MV-4-11 (cell line): Measurements from ENCODE around the gene LMX1B.
"Not testable (repeated sequence)": the region's sequence is repeated elsewhere in the genome, so short reads cannot be mapped to it uniquely, and the experiment has no call there.

Experiments used
- DNase-seq: peaks from one replicate; lab custom pipeline; 2025; lab: John Stamatoyannopoulos, UW

LMX1B gene

DNA sequence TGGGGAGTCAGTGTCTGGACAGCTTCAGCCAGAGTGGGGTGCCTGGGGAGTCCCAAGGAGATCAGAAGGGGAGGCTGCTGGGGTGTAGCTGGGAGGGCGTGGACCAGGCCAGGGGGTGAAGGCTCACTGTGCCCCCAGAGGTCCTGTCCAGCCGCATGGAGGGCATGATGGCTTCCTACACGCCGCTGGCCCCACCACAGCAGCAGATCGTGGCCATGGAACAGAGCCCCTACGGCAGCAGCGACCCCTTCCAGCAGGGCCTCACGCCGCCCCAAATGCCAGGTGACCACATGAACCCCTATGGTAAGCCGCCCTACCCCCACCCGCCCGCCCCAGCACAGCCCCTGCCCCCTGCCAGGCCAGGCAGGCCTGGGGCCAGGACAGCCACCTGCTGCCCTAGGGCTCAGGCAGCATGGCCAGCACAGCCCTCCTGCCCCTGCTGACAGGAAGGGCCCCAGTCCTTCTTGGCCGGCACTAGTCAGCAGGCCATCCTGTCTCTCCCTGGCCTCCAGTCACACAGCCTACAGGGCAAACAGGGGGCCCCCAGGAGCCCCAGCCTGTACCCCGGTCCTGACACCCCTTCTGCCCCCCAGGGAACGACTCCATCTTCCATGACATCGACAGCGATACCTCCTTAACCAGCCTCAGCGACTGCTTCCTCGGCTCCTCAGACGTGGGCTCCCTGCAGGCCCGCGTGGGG lies 82.1 kb downstream of the LMX1B start:
- DNase-seq = no peak

DNA sequence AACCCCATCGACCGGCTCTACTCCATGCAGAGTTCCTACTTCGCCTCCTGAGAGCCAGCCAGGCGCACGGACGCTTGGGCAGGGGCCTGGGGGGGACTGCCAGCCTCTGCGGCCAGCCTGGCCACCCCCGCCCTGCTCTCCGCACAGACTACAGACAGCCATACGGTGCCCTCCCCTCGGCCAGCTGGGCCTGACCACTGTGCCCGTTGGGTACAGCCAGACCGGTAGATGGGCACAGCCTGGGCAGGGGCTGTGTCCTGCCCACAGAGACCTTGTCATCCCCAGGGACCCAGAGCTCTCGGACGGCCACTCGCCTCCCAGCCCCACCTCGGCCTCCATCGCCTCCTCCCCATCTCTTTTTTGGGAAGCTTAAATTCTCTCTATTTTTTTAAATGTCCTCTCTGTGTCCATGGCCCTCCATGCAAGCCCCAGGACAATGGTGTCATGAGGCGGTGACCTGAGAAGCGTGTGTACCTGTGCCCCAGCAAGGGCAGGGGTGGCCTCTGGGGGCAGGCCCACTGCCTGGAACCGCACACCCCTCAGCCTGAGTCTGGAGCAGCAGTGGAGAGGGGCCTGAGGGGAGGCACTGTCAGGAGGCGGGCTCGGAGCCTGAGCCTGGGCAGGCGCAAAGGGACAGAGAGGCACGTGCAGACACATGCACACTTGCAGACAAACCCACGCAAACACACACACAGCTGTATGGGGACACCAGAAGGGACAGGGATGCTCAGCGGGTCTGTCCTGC lies 82.8 kb downstream of the LMX1B start:
- no peak for DNase-seq

DNA sequence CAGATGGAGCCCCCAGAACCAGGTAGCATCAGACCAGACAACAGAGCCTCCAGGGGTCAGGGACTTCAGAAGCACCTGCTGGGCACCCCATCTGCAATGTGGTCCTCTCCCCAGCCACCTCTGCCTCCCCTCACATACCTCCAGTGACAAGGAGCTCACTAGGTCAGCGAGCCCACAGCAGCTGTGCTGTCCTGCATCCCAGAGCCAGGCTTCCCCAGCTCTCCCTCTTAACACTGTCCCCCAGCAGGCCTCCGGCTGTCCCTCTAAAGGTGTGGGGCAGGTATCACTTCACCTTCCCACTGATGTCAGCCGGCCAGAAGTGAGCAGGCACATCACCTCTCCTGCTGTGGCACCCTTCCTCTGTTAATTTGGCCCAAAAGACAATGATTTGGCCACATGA lies 83.6 kb downstream of the LMX1B start:
- no peak for DNase-seq

DNA sequence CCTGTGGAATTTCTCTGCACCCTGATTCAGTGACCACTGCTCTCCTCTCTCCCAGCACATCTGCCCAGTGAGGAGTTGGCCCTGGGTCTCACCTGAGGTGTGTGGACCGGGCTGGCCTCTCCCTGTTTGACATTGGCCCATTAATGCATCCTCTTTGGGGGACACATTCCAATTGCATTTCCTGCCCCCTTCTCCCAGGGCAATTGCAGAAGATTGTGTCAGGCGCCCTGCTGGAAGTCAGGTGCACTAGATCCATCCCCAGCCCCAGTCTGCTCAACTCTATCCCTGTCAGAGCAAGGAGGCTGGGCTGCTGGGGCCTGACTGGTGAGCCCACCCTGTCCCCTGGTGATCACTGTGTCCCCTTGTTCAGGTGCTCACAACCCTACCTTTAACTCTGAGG lies 84.5 kb downstream of the LMX1B start:
- no peak for DNase-seq

DNA sequence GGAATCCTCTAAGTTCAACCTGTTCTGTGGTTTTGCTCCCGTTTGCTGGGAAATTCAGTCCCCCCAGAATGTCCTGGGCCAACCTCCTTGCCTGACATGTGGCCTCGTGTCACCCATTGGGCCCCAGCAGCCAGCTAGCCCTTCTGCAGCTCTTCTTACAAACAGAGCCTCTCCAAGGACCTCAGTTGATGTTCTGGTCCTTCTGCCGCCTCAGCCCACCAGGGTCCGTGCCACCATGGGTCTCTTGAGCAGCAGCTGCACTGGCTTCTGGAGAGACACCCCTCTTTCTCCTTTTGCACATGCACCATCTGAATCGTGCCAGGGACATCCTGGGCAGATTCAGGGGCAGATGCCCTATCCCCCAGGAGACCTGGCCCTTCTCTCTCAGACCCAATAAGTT lies 85.0 kb downstream of the LMX1B start:
- no peak for DNase-seq

DNA sequence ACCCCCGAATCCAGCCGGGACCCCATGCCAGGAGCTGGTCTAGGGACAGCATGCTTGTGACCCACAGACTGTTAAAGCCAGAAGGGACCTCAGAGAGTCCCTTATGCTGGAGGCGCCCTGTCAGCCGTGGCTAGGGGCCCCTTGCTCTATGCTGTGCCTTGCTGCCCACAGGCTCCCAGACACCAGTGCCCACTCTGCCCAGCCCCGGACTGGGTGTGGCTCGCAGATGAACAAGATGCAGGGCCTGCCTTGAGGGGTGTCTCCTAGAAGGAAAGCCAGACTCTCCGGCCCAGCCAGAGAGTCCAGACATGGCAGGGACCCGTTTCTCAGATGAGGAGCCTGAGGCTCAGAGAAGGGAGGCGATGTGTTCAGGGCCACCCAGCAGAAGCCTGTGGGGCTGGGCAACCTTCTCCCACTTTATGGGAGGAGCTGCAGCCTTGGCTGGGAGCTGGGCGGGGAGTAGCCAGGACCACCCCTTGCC lies 85.7 kb downstream of the LMX1B start:
- no peak for DNase-seq

DNA sequence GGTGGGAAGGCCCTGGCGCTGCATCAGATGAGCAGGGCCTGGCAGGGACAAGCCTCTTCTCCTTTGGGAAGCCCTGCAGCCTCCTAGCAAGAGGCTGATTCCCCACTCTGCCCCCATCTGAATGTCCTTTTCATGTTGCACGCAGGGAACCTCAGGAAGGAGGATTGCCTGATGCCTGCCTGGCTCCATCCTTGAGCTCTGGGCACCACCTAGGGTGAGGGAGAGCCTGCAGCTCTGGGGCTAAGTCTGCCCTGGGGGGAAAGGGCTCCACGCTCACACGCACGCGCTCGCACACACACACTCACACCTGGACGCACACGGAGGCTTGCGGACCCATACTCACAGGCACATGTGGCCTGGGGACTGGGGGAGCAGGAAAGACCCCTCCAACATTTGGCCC lies 86.6 kb downstream of the LMX1B start:
- DNase-seq = no peak

DNA sequence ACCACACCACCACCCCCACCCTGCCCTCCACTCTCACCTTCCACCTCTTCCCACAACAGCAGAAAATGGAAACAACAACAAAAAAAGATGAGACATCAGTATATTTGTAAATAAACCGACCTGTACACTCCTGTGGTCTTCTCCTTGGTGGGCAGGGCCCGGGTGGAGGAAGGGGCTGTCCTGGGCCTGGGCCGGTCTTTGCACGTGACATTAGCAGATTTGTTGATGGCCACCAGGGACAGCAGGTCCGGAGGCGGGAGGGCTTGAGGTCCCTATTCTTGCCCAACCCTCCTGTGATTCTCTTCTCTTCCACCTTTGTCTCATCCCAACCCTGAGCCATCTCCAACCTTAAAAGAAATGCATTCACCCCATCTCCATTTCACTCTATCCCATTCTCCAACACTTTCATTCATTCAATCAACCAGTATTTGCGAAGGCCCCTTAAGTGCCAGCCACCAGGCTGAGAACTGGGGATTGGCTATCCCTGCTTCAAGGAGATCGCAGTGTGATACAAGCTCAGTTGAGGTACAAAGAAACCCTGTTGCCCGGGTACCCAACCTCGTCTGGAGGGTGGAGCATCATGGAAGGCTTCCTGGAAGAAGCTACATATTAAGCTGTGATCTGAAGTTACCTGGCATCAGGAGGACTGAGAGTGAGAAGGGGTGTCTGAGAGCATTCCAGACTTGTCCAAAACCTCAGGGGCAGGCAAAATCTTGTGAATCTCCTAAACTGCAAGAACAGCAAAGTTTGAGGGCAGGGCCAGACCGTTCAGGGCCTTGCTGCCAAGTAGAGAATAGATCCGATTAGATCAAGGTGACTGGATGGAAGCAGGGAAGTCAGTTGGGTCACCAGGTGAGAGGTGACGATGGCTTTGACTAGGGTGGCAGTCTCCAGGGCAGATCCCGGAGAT lies 87.4 kb downstream of the LMX1B start:
- DNase-seq = no peak

DNA sequence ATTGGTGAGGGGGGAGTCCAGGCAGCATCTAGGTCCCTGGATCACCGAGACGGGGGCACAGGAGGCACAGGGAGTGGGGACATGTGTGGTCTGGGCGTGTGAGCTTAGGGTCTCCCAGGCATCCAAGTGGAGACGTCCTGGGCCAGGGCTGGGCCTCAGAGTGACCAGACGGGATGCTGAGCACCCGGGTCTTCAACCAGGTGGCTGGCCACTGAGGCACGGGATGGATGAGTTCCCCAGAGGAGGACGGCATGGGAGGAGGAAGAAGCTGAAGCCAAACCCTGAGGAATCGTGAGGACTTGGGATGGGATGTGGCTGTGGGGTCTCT lies 88.0 kb downstream of the LMX1B start:
- DNase-seq = no peak

DNA sequence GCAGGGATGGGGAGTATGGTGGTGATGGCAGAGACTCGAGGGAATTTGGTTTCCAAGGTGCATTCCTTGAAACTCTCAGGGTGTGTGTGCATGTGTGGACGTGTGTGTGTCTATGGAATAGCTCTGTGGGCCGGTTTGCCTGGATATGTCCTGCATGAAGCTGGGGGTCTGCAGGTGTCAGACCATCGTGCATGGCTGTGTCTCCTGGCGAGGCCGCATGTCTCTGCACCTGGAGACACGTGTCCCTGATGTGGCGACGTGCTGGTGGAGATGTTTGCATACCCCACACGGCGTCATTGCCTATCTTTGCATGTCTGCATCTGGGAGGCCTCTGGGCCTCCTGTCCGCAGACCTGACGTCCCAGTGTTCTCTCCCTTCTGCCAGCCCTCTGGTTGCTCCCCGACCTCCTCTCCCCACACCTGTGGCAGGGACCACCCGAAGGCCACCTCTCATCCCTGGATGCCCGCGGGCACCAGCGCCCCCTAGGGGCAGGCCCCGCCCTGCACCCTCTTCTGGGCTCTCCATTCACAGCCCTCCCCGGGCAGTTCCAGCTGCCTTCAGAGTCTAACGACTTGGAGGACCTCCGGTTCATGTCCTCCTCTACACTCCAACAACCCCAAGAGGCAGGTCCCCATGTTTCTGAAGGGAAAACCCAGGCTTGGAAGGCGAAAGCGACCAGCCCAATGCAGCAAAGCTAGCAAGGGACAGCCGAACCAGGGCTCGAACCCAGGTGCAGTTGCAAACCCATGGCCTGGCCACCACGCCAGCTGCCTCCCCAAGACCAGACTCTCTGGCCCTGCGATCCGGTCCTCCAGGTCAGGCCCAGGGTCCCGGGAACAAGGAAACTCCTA lies 88.6 kb downstream of the LMX1B start:
- DNase-seq = no peak

DNA sequence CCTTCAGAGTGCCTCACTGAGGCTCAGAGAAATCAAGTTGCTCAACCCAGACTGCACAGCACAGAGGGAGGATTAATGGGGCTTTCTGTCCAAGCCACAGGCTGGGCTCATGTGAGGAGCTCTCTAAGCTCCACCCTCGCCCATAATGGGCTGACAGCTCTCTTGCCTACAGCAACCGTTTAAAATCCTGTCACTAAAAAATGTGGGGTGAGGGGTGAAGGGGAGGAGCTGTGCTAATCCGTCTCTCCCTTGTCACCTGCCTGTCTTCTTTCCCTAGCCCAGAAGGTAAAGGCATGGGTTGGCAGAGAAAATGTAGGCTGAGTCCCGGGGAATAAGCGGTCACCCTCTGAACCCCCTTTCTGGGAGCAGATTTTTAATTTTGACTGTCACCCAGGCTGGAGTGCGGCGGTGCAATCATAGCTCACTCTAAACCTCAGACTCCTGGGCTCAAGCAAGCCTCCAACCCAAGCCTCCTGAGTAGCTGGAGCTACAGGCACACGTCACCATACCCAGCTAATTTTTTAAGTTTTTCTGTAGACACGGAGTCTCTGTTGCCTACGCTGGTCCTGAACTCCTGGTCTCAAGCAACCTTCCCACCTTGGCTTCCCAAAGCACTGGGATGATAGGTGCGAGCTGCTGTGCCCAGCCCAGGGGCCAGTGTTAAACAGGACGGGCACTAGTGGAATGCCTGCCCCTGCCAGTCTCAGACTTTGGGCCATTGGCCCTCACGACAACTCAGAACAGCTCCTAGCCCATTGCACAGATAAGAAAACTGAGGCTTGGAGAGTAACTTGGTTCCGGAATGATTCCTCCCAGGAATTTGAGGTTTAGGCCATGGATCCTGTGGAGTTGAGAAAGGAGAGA lies 89.5 kb downstream of the LMX1B start:
- DNase-seq = peak; percentile 68

DNA sequence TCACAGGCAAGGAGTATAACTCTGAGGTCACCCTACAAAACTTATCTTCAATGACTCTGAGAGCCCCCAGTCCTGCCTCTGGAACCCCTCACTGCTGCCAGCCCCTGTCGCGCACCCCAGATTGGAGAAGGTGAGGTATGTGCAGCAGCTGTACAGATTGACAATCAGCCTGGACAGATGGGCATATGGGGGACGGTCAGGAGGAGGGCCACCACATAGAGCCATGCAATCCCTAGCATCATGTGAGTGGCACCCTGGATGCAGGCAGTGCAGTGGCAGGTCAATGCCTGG lies 90.1 kb downstream of the LMX1B start:
- DNase-seq = no peak

DNA sequence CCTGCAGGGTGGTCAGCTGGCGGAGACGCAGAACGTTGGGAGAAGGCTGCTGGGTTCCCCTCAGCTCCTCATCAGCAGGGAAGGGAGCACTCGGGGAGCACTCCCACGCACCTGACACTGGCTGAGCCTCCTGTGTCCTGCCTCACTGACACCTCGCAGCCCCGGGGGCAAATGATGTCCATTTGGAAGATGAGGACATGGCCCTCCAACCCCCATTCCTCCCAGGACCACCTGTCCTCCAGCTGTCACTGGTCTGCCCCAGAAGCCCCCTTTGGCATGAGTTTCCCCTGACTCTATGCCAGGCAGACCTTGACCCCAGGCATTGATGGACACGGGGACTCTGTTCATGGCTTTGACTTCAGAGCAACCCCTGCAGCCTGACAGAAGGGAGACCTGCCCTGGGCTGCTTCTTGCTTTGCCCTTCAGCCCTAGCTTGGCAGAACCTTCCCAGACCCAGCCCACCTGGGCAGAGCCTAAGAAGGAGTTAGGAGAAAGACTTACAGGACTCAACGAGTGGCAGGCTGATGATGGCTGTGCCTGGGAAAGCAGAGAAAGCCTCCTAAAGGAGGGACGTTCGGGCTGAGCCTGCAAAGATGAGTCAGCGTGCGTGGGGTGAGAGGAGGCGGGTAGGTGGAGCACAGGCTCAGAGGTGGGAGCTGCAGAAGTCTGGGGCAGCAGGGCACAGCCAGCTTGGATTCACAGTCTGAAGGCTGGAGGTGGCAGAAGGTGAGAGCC lies 90.6 kb downstream of the LMX1B start:
- DNase-seq = no peak

DNA sequence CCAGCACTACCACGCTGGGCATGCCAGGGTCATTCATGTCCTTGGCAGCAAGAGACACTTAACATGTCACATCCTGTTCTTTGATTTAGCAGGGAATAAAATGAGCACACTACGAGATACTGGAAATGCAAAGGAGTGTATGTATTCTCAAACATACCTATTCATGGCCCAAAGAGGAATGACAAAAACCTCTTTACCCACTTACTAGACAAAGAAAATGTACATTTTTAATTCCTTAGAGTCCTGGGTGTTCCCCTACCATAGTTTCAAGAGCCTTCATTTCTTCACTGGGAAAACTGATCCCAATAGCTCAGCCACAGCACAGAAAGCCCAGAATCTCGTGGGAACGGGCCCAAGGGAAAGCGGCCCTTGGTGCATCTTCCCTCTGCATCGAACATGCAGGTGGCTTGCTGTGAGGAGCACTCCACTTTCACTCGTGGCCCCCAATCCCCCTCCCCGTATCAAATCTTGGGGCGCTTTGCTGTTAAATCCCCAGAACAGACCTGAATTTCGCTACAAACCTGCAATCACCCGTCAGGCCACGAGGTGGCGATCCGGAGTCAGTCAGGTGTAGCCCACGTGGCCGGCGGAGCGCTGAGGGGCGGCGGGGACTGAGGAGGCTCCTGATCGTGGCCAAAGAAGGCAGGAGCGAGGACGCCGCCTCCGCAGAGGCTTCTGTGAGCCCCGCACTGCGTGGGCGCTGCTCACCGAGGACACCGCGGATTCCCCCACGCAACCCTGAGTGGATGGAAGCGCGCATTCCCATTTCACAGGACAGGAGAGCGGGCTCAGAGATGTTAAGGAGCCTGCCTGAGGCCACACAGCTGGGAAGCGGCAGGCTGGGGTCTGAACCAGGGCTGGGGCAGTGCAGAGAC lies 91.4 kb downstream of the LMX1B start:
- peak; percentile 31 for DNase-seq

DNA sequence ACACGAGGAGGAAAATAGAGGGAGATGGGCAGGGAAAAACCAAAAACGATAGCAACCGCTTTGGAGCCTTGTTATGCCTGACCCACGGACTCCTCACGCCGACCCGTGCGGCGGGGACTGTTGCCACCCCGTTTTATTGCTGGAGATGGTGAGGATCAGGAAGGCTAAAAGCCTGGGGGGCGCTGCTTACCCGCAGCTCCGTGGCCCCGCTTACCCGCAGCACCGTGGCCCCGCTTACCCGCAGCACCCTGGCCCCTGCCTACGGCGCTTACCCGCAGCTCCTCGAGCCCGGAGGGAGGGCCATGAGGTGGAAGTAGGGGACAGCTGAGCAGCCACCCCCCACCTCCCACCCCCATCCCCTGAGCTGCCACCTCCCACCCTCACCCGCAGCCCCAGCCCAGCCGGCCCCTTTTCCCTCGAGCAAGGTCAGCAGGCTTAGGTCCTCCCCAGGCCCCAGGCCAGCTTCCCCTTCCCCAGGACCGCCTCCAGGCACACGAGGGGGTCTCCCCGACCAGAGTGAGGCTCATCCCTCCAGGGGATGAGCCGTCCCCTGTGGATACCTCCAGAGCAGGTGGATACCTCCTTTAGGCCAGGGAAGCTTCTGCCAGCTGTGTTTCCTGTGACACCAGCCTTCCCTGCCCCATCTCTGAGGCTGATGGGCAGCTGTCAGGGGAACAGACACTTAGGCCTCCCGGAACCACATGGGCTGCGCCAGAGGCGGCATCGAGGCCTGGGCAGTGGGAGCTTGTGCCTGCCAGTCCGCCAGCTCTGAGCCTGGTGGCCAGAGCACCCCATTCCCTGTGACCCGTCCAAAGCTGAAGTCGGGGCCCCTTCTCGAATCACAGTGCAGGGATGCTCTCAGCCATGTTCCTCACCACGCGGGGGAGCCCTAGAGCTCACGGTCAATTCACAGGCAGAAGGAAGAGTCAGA lies 92.3 kb downstream of the LMX1B start:
- DNase-seq = peak; percentile 38

DNA sequence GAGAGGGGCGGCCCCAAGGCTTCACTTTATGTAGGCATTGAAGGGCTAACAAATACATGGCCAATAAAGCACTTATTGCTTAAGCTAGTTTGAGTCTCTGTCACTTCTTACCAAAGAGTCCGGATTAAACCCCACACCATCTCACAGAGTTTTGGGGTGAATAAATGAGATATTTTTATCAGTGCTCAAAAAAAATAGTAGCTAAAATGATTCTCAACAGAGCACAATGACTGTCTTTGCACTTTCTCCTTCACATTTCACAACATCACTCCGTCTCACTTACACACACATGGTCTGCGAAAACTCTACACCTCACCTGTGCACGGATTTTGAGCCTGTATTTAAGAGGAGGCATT lies 92.9 kb downstream of the LMX1B start:
- DNase-seq = no peak

DNA sequence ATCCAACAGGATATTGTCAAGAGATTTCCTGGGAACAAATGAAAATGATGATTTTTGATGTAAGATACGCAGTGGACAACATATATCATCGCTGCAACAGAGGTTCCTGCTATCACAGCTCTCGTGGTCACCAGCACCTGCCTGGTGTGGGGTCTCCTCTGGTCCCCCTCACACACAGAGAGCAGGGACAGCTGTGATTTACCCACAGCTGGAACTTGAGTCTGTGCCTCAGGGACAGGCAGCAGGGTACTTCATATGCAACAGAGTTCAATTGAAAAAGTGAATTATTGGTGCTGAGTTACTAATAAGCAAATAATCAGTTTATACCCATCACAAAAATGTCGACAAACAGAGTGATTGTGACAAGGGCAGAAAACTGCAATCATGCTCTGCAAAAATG lies 93.4 kb downstream of the LMX1B start:
- DNase-seq = no peak

DNA sequence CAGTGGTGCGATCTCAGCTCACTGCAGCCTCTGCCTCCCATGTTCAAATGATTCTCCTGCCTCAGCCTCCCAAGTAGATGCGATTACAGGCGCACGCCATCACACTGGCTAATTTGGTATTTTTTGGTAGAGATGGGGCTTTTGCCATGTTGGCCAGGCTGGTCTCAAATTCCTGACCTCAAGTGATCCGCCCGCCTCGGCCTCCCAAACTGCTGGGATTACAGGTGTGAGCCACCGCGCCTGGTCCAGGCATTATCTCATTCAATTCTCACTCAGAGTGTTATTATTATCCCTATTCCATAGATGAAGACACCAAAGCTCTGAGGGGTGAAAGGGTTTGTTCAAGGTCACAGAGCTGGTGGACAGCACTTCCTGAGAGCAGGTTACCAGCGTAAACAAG lies 94.0 kb downstream of the LMX1B start:
- DNase-seq = not testable (repeated sequence)
